ENCODE data around the gene DDX10. TPM values are rescaled to one million over a fixed set of nuclear protein-coding genes. Genes with fewer than 3 reads are reported as not detected.

DDX10 gene
- total and polyA plus RNA-seq, 3 donors from 2014 or later: 25.7 to 64.4 (median 59.2) TPM

DNA sequence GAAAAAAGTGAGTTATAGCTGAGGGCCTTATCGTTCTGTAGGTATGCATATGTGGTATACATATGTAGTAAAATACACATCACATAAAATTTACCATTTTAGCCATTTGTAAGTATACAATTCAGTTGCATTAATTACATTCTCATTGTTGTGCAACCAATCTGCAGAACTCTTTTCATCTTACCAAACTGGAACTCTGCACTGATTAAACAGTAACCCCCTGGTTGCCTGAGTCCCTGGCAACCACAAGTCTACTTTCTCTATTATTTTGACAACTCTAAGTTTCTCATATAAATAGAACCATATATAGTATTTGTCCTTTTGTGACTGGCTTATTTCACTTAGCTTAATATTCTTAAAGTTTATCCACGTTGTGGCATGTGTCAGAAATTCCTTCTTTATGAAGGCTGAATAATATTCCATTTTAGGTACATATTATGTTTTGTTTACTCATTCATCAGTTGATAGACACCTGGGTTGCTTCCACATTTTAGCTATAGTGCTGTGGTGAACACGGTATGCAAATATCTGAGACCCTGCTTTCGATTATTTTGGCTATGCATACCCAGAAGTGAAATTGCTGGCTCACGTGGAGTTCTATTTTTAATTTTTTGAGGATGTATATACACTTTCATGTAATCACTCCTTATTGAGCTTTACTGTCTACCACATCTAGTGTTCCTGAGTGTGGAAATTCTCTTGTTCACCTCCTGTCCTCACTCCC, 1.6 kb upstream of the DDX10 start:
- no peak for TF ChIP-seq CTCF (IDR thresholded peaks at IDR 0.05)
- no peak for TF ChIP-seq POLR2A (IDR thresholded peaks at IDR 0.05)

DNA sequence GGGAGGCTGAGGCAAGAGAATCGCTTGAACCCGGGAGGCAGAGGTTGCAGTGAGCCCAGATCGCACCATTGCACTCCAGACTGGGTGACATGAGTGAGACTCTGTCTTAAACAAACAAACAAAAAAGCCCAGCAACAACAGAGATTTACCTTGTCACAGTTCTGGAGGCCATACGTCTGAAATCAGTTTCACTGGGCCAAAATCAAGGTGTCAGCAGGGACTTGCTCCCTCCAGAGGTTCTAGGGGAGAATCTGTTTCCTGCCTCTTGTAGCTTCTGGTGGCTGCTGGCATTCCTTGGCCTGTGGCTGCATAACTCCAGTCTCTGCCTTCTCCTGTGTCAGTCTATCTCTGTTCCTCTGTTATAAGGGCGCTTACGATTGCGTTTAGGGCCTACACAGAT, 1.5 kb downstream of the DDX10 start:
- TF ChIP-seq CTCF (IDR thresholded peaks at IDR 0.05): no peak
- no peak for TF ChIP-seq POLR2A (IDR thresholded peaks at IDR 0.05)
- no peaks in the 10 kb centered on the region for H3K27me3 ChIP-seq
- intact Hi-C loops (cut with DNase I; ENCODE audit: low total_unique reads): no loop called here
- H3K27ac ChIP-seq: no peak overlapping the region
- WGBS, 2 donors: 85 to 91% methylated on average over 7 of the region's 7 CpGs
- DNase-seq: no peak
- no peaks in the 10 kb centered on the region for H3K36me3 ChIP-seq (ENCODE audit: low read depth, missing control alignments)
- peaks cover 20% of the 10 kb centered on the region for H3K4me1 ChIP-seq
- H3K9me3 ChIP-seq: no peaks in the 10 kb centered on the region
- no peak overlapping the region for H3K4me3 ChIP-seq

More for the DNA sequence above, 1.6 kb upstream of the DDX10 start:
- Histone ChIP-seq H3K9me3 (no peaks in the 10 kb centered on the region), H3K36me3 (ENCODE audit: low read depth, missing control alignments) (no peaks in the 10 kb centered on the region), H3K27ac (no peak overlapping the region), H3K4me1 (peaks cover 20% of the 10 kb centered on the region), H3K4me3 (no peak overlapping the region), H3K27me3 (no peaks in the 10 kb centered on the region)
- intact Hi-C loops (cut with DNase I; ENCODE audit: low total_unique reads): no loop called here
- no peak for DNase-seq
- whole genome bisulfite sequencing, 2 donors: 62 to 74% methylated on average over 5 of the region's 5 CpGs

DNA sequence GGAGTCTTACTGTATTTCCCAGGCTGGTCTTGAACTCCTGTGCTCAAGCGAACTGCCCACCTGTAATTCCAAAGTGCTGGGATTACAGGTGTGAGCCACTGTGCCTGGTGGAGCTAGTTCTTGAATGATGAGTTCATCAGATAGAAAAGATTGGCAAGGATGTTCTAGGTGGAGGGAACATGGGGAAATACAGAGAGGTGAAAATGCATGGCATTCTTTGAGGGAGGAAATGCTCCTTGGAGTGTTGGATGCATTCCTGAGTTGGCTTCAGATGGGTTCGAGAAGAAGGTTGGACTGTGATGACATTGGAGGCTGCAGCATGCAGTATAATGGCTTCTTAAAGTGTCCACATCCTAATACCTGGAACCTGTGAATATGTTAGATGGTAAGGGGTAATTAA, 4.4 kb downstream of the DDX10 start:
- peaks cover 27% of the 10 kb centered on the region for H3K4me1 ChIP-seq

GRCh38 chr11:108669711-108670110, 4.8 kb downstream of the DDX10 start:
- no peaks in the 10 kb centered on the region for H3K27me3 ChIP-seq
- no peak overlapping the region for H3K27ac ChIP-seq
- TF ChIP-seq CTCF (IDR thresholded peaks at IDR 0.05) (no peak), POLR2A (IDR thresholded peaks at IDR 0.05) (no peak)
- no peak for DNase-seq
- intact Hi-C loops (cut with DNase I; ENCODE audit: low total_unique reads): no loop called here
- H3K9me3 ChIP-seq: no peaks in the 10 kb centered on the region
- WGBS, 2 donors: 95 to 97% methylated on average over 7 of the region's 7 CpGs
- peaks cover 27% of the 10 kb centered on the region for H3K4me1 ChIP-seq
- no peak overlapping the region for H3K4me3 ChIP-seq
- no peaks in the 10 kb centered on the region for H3K36me3 ChIP-seq (ENCODE audit: low read depth, missing control alignments)

More for the DNA sequence above, 4.4 kb downstream of the DDX10 start:
- H3K27me3 ChIP-seq: no peaks in the 10 kb centered on the region
- 80 to 82% methylated on average over 2 of the region's 2 CpGs for WGBS, 2 donors
- H3K36me3 ChIP-seq (ENCODE audit: low read depth, missing control alignments): no peaks in the 10 kb centered on the region
- H3K27ac ChIP-seq: no peak overlapping the region
- no peak for DNase-seq
- intact Hi-C loops (cut with DNase I; ENCODE audit: low total_unique reads): no loop called here
- H3K9me3 ChIP-seq: no peaks in the 10 kb centered on the region
- no peak overlapping the region for H3K4me3 ChIP-seq
- TF ChIP-seq CTCF (IDR thresholded peaks at IDR 0.05) (no peak), POLR2A (IDR thresholded peaks at IDR 0.05) (no peak)

DNA sequence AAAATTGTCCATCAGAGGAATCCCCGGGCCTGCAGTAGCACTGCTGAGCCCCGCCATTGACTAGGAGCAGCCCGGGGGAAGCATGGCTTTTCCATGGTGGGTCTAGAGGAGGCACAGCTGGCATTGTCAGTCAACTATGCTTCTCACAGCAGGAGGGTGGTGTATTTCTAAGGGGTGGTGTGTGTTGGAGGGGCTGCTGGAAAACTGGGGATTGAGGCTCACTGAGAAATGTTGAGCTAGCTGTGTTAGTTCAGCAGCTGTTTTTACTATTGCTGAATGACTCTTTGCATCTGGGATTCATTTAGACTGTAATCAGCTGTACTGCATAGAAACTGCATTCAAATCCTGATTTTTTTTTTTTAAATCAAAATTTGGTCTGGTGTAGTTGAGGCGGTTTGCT, 5.6 kb downstream of the DDX10 start:
- Histone ChIP-seq H3K27ac (no peak overlapping the region), H3K9me3 (no peaks in the 10 kb centered on the region), H3K4me3 (no peak overlapping the region), H3K27me3 (no peaks in the 10 kb centered on the region), H3K36me3 (ENCODE audit: low read depth, missing control alignments) (no peaks in the 10 kb centered on the region), H3K4me1 (peaks cover 27% of the 10 kb centered on the region)
- no peak for DNase-seq
- intact Hi-C loops (cut with DNase I; ENCODE audit: low total_unique reads): no loop called here
- TF ChIP-seq POLR2A (IDR thresholded peaks at IDR 0.05): no peak
- no peak for TF ChIP-seq CTCF (IDR thresholded peaks at IDR 0.05)
- WGBS, 2 donors: 90 to 92% methylated on average over 4 of the region's 4 CpGs

All from testis (tissue), 3 donors.